Prostate gland (tissue), 2 donors: ENCODE measurements around the gene MFSD6.

Experiments used
- POLR2A ChIP-seq: fragments of 450-650 bp; IDR thresholded peaks from one replicate; pipeline ENCODE4 v1.6.1; 2016; ENCODE audit warnings: antibody characterized with exemption, mild to moderate bottlenecking
- POLR2AphosphoS5 ChIP-seq: sonication (generic); formaldehyde crosslinking; IDR thresholded peaks from one replicate; pipeline ENCODE4 v1.6.1; 2017; ENCODE audit warnings: antibody characterized with exemption
- TF ChIP-seq, protein P1 (sequence below), 4 experiments: fragments of 200-600 bp in 2 of 4; fragments of 450-650 bp in 2 of 4; sonication (generic) in 2 of 4; IDR thresholded peaks; 1 replicate in 3 of 4; 2 replicates in 1 of 4; pipeline ENCODE4 v1.5.1; 2016 to 2019; ENCODE audit warnings: antibody characterized with exemption in 4 of 4, mild to moderate bottlenecking in 2 of 4, moderate library complexity in 2 of 4

DNA sequence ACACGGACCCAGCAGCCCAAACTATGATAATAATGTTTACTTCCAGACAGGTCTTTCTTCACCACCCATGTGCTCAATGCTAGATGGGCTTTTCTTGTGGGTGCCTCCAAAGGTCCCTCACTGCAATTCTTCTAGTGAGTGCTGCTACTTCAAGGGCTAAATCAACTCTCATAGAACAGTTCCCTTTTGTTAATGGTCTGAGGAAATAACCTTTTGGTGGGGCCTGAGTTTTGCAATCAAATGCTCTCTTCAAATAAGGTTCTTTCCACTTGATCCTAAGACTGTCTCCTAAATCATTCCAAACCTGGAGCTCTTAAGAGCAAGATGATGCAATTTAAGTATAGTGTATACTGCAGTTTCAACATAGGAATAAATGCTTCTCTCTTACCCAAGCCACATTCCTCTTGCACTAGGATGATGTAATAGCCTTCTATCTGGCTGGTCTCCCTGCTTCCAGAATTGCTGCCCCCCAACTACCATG is 120.4 kb downstream of the MFSD6 start:
- TF ChIP-seq POLR2A (no peak), POLR2AphosphoS5 (no peak)
- TF ChIP-seq, protein P1, sequence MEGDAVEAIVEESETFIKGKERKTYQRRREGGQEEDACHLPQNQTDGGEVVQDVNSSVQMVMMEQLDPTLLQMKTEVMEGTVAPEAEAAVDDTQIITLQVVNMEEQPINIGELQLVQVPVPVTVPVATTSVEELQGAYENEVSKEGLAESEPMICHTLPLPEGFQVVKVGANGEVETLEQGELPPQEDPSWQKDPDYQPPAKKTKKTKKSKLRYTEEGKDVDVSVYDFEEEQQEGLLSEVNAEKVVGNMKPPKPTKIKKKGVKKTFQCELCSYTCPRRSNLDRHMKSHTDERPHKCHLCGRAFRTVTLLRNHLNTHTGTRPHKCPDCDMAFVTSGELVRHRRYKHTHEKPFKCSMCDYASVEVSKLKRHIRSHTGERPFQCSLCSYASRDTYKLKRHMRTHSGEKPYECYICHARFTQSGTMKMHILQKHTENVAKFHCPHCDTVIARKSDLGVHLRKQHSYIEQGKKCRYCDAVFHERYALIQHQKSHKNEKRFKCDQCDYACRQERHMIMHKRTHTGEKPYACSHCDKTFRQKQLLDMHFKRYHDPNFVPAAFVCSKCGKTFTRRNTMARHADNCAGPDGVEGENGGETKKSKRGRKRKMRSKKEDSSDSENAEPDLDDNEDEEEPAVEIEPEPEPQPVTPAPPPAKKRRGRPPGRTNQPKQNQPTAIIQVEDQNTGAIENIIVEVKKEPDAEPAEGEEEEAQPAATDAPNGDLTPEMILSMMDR (IDR thresholded peaks at IDR 0.05), result no peak
